ENCODE data around the gene IQGAP2.
A peak's percentile ranks its signal among the peaks of the same experiment; 100 is the strongest.

IQGAP2 gene

DNA sequence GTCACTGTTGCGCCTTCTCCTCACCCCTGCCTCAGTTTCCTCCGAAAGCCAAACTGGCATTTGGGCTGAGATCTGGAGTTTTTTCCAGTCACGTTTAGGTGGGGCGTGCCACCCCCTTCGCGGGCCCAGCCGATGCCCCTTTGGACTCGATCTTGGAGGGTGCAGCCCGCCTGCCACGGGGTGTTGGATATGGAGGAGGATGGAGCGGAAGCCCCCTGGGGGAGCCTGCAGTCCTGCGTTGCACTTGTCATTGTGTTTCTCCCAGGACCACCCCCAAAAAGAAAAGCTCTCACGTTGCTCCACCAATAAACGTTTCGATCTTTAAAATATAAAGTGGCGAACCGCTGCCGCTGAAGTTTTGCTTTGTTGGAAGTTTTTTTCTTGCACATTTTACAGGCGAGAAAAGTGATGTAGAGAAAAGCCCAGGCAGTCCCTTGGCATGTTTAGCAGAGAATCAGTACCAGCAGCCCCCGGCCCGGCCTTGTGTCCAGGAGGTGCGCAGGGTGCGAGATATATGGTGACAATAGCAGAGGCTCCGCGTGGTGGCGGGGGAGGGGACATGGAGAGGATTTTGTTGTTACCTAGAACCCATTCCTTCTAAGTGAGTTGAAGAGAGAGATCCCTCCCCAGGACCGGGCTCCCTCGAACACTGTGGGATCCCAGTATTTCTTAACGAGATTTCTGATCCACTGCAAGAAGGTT is 313.5 kb downstream of the IQGAP2 start:
- Histone ChIP-seq H3K4me1 (ENCODE audit: insufficient read depth, low read length) (peaks cover 14% of the 10 kb centered on the region), H3K9me3 (ENCODE audit: low read length) (no peaks in the 10 kb centered on the region), H3K27me3 (ENCODE audit: insufficient read depth, low read length) (no peaks in the 10 kb centered on the region), H3K36me3 (ENCODE audit: insufficient read depth, low read length) (peaks cover under 1% of the 10 kb centered on the region), H2AFZ (ENCODE audit: low read depth, low read length) (peak overlapping the region; percentile 89), H3K4me3 (ENCODE audit: low read length) (peak overlapping the region; percentile 88)

DNA sequence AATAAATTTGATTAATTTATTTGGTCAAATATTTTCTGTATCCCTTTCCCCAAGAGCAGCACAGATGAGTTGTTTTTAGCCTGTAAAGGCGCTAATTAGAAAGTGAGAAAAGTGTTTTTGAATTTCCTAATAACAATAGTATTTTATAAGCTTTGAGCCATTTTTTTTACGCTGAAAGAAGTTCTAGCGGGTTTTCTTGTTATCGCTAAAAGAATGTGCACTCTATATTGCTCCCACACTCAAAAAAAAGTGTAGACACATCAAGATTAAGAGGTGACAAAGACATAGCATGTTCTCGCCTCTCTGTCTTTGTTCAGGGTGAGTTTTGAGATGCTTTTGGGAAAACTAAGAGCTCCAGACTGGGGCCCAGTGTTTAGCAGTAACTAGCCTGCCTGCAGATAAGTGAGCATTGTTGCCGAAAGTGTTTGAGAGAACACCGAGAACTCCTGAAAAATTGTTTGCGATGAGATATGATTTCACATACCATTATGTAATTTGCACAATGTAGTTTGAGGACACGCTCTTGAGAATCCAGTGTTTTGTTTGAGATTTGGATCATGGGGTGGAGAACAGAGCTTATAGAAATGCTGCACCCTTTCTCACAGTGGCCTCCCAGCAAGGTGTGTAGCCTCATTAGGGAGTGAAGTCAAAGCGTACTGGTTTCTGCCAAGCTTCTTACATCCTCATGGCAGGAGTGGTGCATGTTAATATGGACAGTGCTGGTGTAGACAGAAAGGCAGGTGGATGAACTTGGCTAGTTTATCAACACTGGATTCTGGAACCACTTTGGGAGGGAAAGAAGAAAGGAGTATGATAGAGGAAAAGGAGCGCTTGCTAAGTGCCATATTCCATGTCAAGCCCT is 314.4 kb downstream of the IQGAP2 start:
- Histone ChIP-seq H2AFZ (ENCODE audit: low read depth, low read length) (no peak overlapping the region), H3K9me3 (ENCODE audit: low read length) (no peaks in the 10 kb centered on the region), H3K27me3 (ENCODE audit: insufficient read depth, low read length) (no peaks in the 10 kb centered on the region), H3K4me3 (ENCODE audit: low read length) (peak overlapping the region; percentile 88), H3K36me3 (ENCODE audit: insufficient read depth, low read length) (peaks cover 9% of the 10 kb centered on the region), H3K4me1 (ENCODE audit: insufficient read depth, low read length) (peaks cover 14% of the 10 kb centered on the region)

DNA sequence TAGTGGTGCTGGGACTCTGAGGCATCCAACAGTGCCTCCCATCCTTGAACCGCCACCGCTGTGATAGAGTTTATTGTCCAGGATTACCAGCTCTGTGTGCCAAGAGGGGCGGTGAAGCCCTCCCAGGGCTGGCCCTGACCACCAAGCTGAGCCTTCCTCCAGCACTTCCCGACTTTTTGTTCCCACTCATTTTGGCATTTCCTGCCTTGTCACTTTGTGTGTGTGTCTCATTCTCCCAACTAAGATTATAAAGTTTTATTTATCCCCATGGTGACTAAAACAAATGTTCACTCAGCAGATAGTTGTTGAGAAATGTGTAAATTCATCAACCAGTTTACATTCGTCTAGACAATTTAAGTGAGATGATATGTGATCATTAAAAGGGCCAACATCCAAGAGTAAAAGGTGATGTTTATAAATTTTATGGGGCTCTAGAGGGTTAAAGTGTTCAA is 315.3 kb downstream of the IQGAP2 start:
- peaks cover 14% of the 10 kb centered on the region for H3K4me1 ChIP-seq (ENCODE audit: insufficient read depth, low read length)
- H3K36me3 ChIP-seq (ENCODE audit: insufficient read depth, low read length): peaks cover 10% of the 10 kb centered on the region
- no peaks in the 10 kb centered on the region for H3K9me3 ChIP-seq (ENCODE audit: low read length)
- no peak overlapping the region for H3K4me3 ChIP-seq (ENCODE audit: low read length)
- H3K27me3 ChIP-seq (ENCODE audit: insufficient read depth, low read length): no peaks in the 10 kb centered on the region
- no peak overlapping the region for H2AFZ ChIP-seq (ENCODE audit: low read depth, low read length)

DNA sequence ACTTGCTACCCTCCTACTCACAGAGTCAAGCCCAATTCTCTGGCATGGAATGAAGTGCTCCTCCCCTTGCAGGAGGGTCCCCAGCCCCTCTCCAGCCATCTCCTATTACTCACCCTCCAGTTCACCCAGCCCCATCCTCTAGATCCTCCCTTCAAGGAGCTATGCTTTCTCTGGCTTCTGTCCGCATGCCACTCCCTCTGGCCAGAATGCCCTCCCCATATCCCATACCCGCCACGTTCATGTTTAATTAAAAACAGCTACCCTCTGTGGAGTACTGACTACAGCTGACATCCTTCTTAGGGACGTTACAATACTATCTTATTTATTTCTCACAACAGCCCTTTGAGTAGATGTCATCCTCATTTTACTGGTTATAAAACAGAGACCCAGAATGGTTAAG is 315.8 kb downstream of the IQGAP2 start:
- no peak overlapping the region for H3K4me3 ChIP-seq (ENCODE audit: low read length)

DNA sequence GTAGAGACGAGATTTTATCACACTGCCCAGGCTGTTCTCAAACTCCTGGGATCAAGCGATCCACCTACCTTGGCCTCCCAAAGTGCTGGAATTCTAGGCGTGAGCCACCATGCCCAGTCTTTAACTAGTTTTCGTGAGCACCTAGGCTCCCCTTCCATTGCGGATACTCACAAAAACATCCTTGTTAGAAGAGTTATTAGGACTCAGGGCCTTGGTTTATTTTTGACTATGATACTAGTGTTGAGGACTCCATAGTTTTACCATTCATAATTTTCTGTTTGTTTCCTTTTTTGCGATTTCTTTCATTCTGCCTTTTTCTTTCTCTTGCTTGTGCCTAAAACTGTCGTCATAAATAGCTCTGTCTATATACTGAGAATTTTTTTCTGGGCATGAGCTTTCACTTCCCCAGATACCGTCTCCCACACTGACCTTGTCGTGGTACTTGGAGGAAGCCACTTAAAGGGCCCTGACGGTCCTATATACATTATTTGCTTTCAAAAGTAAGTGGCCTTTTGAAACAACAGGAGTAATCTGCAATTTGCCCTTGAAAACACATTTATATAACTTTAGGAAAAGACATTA is 318.0 kb downstream of the IQGAP2 start:
- Histone ChIP-seq H3K36me3 (ENCODE audit: insufficient read depth, low read length) (peaks cover 14% of the 10 kb centered on the region), H3K27me3 (ENCODE audit: insufficient read depth, low read length) (no peaks in the 10 kb centered on the region), H2AFZ (ENCODE audit: low read depth, low read length) (no peak overlapping the region), H3K4me3 (ENCODE audit: low read length) (no peak overlapping the region), H3K4me1 (ENCODE audit: insufficient read depth, low read length) (peaks cover 10% of the 10 kb centered on the region), H3K9me3 (ENCODE audit: low read length) (peaks cover 2% of the 10 kb centered on the region)

More for the DNA sequence above, 315.8 kb downstream of the IQGAP2 start:
- Histone ChIP-seq H3K27me3 (ENCODE audit: insufficient read depth, low read length) (no peaks in the 10 kb centered on the region), H3K36me3 (ENCODE audit: insufficient read depth, low read length) (peaks cover 10% of the 10 kb centered on the region), H3K4me1 (ENCODE audit: insufficient read depth, low read length) (peaks cover 14% of the 10 kb centered on the region), H3K9me3 (ENCODE audit: low read length) (no peaks in the 10 kb centered on the region), H2AFZ (ENCODE audit: low read depth, low read length) (no peak overlapping the region)

DNA sequence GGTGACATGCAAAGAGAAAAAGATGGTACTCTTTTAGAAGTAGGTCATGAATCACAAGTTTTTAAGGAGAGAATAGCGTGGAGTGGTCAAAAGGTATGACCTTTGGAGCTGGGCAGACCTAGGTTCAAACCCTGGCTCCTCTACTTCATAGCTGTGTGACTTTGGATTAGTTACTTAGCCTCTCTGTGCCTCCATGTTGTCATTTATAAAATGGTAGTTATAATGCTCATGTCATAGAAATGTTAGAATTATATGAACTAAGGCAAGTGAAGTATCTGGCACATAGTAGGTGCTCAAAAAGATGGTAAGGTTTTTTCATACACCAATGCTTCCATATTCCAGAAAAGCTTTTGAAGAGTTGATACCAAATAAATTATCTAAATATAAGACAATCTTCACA is 320.2 kb downstream of the IQGAP2 start:
- Histone ChIP-seq H3K36me3 (ENCODE audit: insufficient read depth, low read length) (peaks cover 23% of the 10 kb centered on the region), H3K4me3 (ENCODE audit: low read length) (no peak overlapping the region), H2AFZ (ENCODE audit: low read depth, low read length) (no peak overlapping the region), H3K27me3 (ENCODE audit: insufficient read depth, low read length) (no peaks in the 10 kb centered on the region), H3K4me1 (ENCODE audit: insufficient read depth, low read length) (peaks cover 1% of the 10 kb centered on the region), H3K9me3 (ENCODE audit: low read length) (peaks cover 10% of the 10 kb centered on the region)

DNA sequence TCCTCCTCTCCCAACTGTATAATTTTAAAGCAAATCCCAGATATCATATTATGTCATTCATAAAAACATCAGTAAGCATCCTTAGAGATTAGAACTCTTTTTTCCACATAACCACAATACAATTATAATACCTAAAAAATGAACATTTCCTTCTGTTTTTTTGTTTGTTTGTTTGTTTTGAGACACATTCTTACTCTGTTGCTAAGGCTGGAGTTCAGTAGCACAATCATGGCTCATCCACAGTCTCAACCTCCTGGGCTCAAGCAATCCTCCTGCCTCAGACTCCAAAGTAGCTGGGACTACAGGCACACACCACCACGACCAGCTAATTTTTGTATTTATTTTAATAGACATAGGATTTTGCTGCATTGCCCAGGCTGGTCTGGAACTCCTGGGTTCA is 320.8 kb downstream of the IQGAP2 start:
- H3K4me1 ChIP-seq (ENCODE audit: insufficient read depth, low read length): no peaks in the 10 kb centered on the region
- no peak overlapping the region for H2AFZ ChIP-seq (ENCODE audit: low read depth, low read length)
- no peak overlapping the region for H3K4me3 ChIP-seq (ENCODE audit: low read length)
- H3K9me3 ChIP-seq (ENCODE audit: low read length): peaks cover 10% of the 10 kb centered on the region
- H3K36me3 ChIP-seq (ENCODE audit: insufficient read depth, low read length): peaks cover 25% of the 10 kb centered on the region
- H3K27me3 ChIP-seq (ENCODE audit: insufficient read depth, low read length): no peaks in the 10 kb centered on the region

DNA sequence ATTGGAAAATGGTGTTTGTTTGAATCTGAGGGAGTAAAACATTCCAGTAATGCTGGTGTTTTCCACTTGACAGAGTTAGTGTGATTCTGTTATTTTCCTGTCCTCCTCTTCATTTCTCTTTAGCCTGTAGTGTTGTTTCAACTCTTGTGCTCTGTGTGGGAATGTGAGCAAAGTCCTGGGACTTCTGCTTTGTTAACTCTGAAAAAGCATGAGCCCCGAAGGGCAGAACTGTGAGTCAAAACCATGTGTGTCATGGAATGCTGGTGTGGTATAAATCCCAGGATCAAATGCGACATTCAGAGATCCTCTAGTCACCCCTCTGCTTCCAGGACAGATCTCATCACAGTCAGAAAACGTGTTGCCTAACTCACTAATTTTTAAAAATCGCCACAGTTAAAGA is 321.8 kb downstream of the IQGAP2 start:
- Histone ChIP-seq H3K36me3 (ENCODE audit: insufficient read depth, low read length) (peaks cover 25% of the 10 kb centered on the region), H3K27me3 (ENCODE audit: insufficient read depth, low read length) (no peaks in the 10 kb centered on the region), H3K4me3 (ENCODE audit: low read length) (no peak overlapping the region), H2AFZ (ENCODE audit: low read depth, low read length) (no peak overlapping the region), H3K4me1 (ENCODE audit: insufficient read depth, low read length) (no peaks in the 10 kb centered on the region), H3K9me3 (ENCODE audit: low read length) (peaks cover 17% of the 10 kb centered on the region)

DNA sequence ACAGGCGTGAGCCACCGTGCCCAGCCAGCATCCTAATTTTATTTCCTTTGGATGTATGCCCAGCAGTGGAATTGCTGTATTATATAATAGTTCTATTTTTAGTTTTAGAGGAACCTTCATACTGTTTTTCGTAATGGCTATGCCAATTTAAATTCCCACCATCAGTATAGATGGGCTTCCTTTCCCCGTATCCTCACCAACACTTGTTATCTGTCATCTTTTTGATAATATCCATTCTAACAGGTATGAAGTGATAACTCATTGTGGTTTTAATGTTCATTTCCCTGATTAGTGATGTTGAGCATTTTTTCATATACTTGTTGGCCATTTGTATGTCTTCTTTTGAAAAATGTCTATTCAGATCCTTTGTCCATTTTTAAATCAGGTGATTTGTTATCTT is 325.9 kb downstream of the IQGAP2 start:
- Histone ChIP-seq H3K27me3 (ENCODE audit: insufficient read depth, low read length) (no peaks in the 10 kb centered on the region), H3K4me1 (ENCODE audit: insufficient read depth, low read length) (no peaks in the 10 kb centered on the region), H3K36me3 (ENCODE audit: insufficient read depth, low read length) (peaks cover 45% of the 10 kb centered on the region), H3K9me3 (ENCODE audit: low read length) (peaks cover 28% of the 10 kb centered on the region), H2AFZ (ENCODE audit: low read depth, low read length) (no peak overlapping the region), H3K4me3 (ENCODE audit: low read length) (no peak overlapping the region)

DNA sequence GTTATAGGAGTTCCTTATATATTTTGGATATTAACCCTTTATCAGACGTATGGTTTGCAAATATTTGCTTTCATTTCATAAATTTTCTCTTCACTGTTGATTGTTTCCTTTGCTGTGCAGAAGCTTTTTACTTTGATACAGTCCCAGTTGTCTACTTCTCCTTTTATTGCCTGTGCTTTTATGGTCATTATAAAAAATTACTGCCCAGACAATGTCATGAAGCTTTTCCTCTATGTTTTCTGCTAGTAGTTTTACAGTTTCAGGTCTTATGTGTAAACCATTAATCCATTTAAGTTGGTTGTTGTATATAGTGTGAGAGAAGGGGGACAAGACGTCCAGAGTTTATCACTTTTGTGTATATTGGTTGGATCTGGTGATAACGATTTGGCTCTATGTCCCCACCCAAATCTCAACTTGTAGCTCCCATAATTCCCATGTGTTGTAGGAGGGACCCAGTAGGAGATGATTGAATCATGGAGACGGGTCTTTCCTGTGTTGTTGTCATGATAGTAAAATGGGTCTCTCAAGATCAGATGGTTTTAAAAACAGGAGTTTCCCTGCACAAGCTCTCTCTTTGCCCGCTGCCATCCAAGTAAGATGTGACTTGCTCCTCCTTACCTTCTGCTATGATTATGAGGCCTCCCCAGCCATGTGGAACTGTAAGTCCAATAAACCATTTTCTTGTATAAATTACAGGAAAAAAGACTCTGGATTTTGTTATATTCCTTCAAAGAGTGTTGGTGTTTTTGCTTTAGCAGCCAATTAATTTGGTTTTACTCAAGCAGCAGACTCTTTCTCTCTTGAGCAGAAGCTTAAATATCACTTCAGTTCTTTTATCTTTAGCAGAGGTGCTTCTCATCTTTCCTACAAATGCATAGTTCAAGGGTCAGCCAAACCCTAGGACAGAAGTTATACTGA is 326.5 kb downstream of the IQGAP2 start:
- Histone ChIP-seq H3K4me1 (ENCODE audit: insufficient read depth, low read length) (no peaks in the 10 kb centered on the region), H2AFZ (ENCODE audit: low read depth, low read length) (no peak overlapping the region), H3K4me3 (ENCODE audit: low read length) (no peak overlapping the region), H3K36me3 (ENCODE audit: insufficient read depth, low read length) (peaks cover 49% of the 10 kb centered on the region), H3K9me3 (ENCODE audit: low read length) (peaks cover 30% of the 10 kb centered on the region), H3K27me3 (ENCODE audit: insufficient read depth, low read length) (no peaks in the 10 kb centered on the region)

DNA sequence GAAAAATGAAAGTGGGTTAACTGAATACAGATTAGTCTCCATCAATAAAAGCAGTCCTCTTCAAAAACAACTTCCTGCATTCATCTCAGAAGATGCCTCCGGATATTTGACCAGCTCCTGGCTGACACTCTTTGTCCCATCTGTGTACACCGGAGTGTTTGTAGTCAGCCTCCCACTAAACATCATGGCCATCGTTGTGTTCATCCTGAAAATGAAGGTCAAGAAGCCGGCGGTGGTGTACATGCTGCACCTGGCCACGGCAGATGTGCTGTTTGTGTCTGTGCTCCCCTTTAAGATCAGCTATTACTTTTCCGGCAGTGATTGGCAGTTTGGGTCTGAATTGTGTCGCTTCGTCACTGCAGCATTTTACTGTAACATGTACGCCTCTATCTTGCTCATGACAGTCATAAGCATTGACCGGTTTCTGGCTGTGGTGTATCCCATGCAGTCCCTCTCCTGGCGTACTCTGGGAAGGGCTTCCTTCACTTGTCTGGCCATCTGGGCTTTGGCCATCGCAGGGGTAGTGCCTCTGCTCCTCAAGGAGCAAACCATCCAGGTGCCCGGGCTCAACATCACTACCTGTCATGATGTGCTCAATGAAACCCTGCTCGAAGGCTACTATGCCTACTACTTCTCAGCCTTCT is 329.4 kb downstream of the IQGAP2 start:
- peaks cover 42% of the 10 kb centered on the region for H3K36me3 ChIP-seq (ENCODE audit: insufficient read depth, low read length)

DNA sequence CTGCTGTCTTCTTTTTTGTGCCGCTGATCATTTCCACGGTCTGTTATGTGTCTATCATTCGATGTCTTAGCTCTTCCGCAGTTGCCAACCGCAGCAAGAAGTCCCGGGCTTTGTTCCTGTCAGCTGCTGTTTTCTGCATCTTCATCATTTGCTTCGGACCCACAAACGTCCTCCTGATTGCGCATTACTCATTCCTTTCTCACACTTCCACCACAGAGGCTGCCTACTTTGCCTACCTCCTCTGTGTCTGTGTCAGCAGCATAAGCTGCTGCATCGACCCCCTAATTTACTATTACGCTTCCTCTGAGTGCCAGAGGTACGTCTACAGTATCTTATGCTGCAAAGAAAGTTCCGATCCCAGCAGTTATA is 329.9 kb downstream of the IQGAP2 start:
- Histone ChIP-seq H3K9me3 (ENCODE audit: low read length) (peaks cover 20% of the 10 kb centered on the region), H2AFZ (ENCODE audit: low read depth, low read length) (no peak overlapping the region), H3K27me3 (ENCODE audit: insufficient read depth, low read length) (no peaks in the 10 kb centered on the region), H3K36me3 (ENCODE audit: insufficient read depth, low read length) (peaks cover 42% of the 10 kb centered on the region), H3K4me1 (ENCODE audit: insufficient read depth, low read length) (no peaks in the 10 kb centered on the region), H3K4me3 (ENCODE audit: low read length) (no peak overlapping the region)

More for the DNA sequence above, 329.4 kb downstream of the IQGAP2 start:
- H2AFZ ChIP-seq (ENCODE audit: low read depth, low read length): no peak overlapping the region
- H3K4me3 ChIP-seq (ENCODE audit: low read length): no peak overlapping the region
- no peaks in the 10 kb centered on the region for H3K27me3 ChIP-seq (ENCODE audit: insufficient read depth, low read length)
- H3K4me1 ChIP-seq (ENCODE audit: insufficient read depth, low read length): no peaks in the 10 kb centered on the region
- peaks cover 20% of the 10 kb centered on the region for H3K9me3 ChIP-seq (ENCODE audit: low read length)

All from neuron (in vitro differentiated cells).